Activated CD4-positive, alpha-beta T cell treated with anti-CD3 and anti-CD28 coated beads for 48 hours (primary cell): ENCODE measurements around the gene NPS.

ENCODE experiments used
- DNase-seq: peaks from one replicate; pipeline ENCODE4 v3.0.0-alpha.2; 2020

The NPS gene

GRCh38 chr10:127563718-127564553 lies 14.8 kb downstream of the NPS start:
- DNase-seq, result peak; percentile 57

- no peak for DNase-seq
Observed at GRCh38 chr10:127564644-127565043, 15.5 kb downstream of the NPS start.

- DNase-seq, result no peak
Observed at GRCh38 chr10:127565583-127565982, 16.5 kb downstream of the NPS start.

GRCh38 chr10:127569210-127569609 lies 20.1 kb downstream of the NPS start:
- DNase-seq, result no peak

- DNase-seq, result no peak
Observed at GRCh38 chr10:127570036-127570435, 20.9 kb downstream of the NPS start.

- no peak for DNase-seq
Observed at GRCh38 chr10:127571386-127571785, 22.3 kb downstream of the NPS start.

GRCh38 chr10:127576051-127576450 lies 26.9 kb downstream of the NPS start:
- DNase-seq, result no peak

- DNase-seq, result no peak
Observed at GRCh38 chr10:127576740-127577161, 27.6 kb downstream of the NPS start.

GRCh38 chr10:127577376-127578258 lies 28.5 kb downstream of the NPS start:
- no peak for DNase-seq

- DNase-seq, result no peak
Observed at GRCh38 chr10:127578259-127578960, 29.3 kb downstream of the NPS start.

- no peak for DNase-seq
Observed at GRCh38 chr10:127578961-127579305, 29.8 kb downstream of the NPS start.

GRCh38 chr10:127579640-127580039 lies 30.5 kb downstream of the NPS start:
- no peak for DNase-seq

- DNase-seq, result no peak
Observed at GRCh38 chr10:127580822-127581221, 31.7 kb downstream of the NPS start.

GRCh38 chr10:127585519-127586023 lies 36.5 kb downstream of the NPS start:
- no peak for DNase-seq

GRCh38 chr10:127587668-127588365 lies 38.7 kb downstream of the NPS start:
- no peak for DNase-seq

GRCh38 chr10:127592586-127592985 lies 43.5 kb downstream of the NPS start:
- no peak for DNase-seq

- no peak for DNase-seq
Observed at GRCh38 chr10:127600479-127600878, 51.4 kb downstream of the NPS start.
